Uterus (tissue), 4 donors: ENCODE data around the gene IDUA. TPM values are rescaled to one million over a fixed set of nuclear protein-coding genes. Genes with fewer than 3 reads are reported as not detected.

Source experiments
- DNase-seq, 2 donors: peaks; one replicate each; pipeline ENCODE4 v3.0.0-alpha.2; 2019 to 2020
- H3K27ac ChIP-seq, 2 donors: fragments of 200-600 bp; sonication (generic); 1 replicate in 1 of 2; 2 replicates in 1 of 2; pipeline ENCODE4 v1.5.1; 2016 to 2018
- H3K27me3 ChIP-seq, 2 donors: fragments of 200-600 bp; sonication (generic); one replicate each; pipeline ENCODE4 v1.5.1; 2018 to 2019; ENCODE audit warnings: control low read depth in 1 of 2
- H3K36me3 ChIP-seq, 2 donors: fragments of 200-600 bp; sonication (generic); one replicate each; pipeline ENCODE4 v1.5.1; 2019; ENCODE audit warnings: control low read depth in 1 of 2
- H3K4me1 ChIP-seq, 2 donors: fragments of 200-600 bp; sonication (generic); one replicate each; pipeline ENCODE4 v1.5.1; 2018 to 2019; ENCODE audit warnings: control low read depth in 1 of 2
- H3K4me3 ChIP-seq, 2 donors: fragments of 200-600 bp; sonication (generic); 1 replicate in 1 of 2; 2 replicates in 1 of 2; pipeline ENCODE4 v1.5.1; 2018 to 2019; ENCODE audit warnings: mild to moderate bottlenecking in 1 of 2
- H3K9me3 ChIP-seq, 2 donors: fragments of 200-600 bp; sonication (generic); one replicate each; pipeline ENCODE4 v1.5.1; 2019; ENCODE audit warnings: control low read depth in 1 of 2
- POLR2A ChIP-seq, 2 donors: fragments of 450-650 bp; IDR thresholded peaks; one replicate each; pipeline ENCODE4 v1.6.1; 2016; ENCODE audit warnings: antibody characterized with exemption in 2 of 2, mild to moderate bottlenecking in 1 of 2, moderate library complexity in 1 of 2
- intact Hi-C: fragments of 100-400 bp; cut with DNase I; formaldehyde crosslinking; loops from one replicate; pipeline ENCODE4 v1.15.1; 2023; ENCODE audit warnings: low total_unique reads
- total RNA-seq, 4 donors: library from RNA; depleted of rRNA in 3 of 4; stranded (reverse); fragments of >200 nt in 3 of 4; gene quantifications; one replicate each; pipeline versions ENCODE4 v1.1.0 to v1.2.4, GENCODE V29; 2014 to 2023
- TF ChIP-seq, protein P1 (sequence below), 4 experiments: fragments of 200-600 bp in 2 of 4; fragments of 450-650 bp in 2 of 4; sonication (generic) in 2 of 4; IDR thresholded peaks; one replicate each; pipeline ENCODE4 v1.5.1; 2016 to 2019; ENCODE audit warnings: antibody characterized with exemption in 4 of 4, mild to moderate bottlenecking in 2 of 4, moderate library complexity in 1 of 4
- donor health status: DM: yes; HTN: yes; CAD: no.

The IDUA gene
- total RNA-seq, 4 donors from 2014 or later = 2.8 to 45.8 (median 9.9) TPM

DNA sequence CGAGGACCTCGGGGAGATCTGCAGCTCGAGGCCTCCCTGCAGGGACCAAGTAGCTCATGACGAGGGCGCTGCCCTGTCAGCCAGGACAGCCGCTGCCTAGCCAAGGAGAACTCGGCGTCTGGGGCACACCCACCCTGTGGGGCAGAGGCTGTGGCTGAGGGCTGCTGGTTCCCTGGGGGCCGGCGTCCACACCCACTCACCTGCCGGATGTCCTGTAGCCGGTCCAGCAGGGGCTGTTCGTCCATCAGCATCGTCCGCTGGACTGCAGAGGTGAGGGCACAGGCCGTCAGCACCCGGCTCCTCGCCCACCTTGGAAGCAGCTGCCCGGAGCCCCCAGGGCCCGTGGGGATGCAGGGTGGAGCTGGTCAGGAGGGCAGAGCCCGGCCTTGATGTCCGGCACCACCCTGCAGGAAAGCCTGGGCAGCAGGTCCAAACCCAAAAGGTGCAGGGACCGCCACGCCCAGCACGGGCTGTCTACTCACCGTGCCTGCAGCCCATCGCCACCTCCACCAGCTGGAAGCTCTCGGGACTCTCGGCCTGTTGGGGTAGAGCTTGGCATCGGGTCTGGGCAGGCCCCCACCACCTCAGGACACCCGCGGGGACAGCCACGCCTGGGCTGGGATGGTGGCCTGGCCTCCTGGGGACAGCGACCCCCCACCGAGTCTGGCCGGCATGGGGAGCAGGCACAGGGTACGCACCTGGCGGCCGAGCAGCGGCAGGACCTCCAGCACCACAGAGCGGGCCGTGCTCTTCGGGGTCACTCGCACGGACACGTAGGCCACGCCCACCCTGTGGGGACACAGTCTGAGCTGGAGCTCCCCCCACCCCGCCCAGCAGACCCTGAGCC lies 20.4 kb upstream of the IDUA start:
- H3K4me3 ChIP-seq = no peak overlapping the region
- intact Hi-C loops = no loop called here
- no peaks in the 10 kb centered on the region for H3K9me3 ChIP-seq
- TF ChIP-seq, protein P1, sequence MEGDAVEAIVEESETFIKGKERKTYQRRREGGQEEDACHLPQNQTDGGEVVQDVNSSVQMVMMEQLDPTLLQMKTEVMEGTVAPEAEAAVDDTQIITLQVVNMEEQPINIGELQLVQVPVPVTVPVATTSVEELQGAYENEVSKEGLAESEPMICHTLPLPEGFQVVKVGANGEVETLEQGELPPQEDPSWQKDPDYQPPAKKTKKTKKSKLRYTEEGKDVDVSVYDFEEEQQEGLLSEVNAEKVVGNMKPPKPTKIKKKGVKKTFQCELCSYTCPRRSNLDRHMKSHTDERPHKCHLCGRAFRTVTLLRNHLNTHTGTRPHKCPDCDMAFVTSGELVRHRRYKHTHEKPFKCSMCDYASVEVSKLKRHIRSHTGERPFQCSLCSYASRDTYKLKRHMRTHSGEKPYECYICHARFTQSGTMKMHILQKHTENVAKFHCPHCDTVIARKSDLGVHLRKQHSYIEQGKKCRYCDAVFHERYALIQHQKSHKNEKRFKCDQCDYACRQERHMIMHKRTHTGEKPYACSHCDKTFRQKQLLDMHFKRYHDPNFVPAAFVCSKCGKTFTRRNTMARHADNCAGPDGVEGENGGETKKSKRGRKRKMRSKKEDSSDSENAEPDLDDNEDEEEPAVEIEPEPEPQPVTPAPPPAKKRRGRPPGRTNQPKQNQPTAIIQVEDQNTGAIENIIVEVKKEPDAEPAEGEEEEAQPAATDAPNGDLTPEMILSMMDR (IDR thresholded peaks at IDR 0.05) = no peak
- no peak for TF ChIP-seq POLR2A (IDR thresholded peaks at IDR 0.05)
- no peaks in the 10 kb centered on the region for H3K27me3 ChIP-seq
- DNase-seq = no peak
- H3K36me3 ChIP-seq = no peaks in the 10 kb centered on the region
- H3K4me1 ChIP-seq = peaks cover 0 to 3% of the 10 kb centered on the region in 2 donors
- no peak overlapping the region for H3K27ac ChIP-seq

DNA sequence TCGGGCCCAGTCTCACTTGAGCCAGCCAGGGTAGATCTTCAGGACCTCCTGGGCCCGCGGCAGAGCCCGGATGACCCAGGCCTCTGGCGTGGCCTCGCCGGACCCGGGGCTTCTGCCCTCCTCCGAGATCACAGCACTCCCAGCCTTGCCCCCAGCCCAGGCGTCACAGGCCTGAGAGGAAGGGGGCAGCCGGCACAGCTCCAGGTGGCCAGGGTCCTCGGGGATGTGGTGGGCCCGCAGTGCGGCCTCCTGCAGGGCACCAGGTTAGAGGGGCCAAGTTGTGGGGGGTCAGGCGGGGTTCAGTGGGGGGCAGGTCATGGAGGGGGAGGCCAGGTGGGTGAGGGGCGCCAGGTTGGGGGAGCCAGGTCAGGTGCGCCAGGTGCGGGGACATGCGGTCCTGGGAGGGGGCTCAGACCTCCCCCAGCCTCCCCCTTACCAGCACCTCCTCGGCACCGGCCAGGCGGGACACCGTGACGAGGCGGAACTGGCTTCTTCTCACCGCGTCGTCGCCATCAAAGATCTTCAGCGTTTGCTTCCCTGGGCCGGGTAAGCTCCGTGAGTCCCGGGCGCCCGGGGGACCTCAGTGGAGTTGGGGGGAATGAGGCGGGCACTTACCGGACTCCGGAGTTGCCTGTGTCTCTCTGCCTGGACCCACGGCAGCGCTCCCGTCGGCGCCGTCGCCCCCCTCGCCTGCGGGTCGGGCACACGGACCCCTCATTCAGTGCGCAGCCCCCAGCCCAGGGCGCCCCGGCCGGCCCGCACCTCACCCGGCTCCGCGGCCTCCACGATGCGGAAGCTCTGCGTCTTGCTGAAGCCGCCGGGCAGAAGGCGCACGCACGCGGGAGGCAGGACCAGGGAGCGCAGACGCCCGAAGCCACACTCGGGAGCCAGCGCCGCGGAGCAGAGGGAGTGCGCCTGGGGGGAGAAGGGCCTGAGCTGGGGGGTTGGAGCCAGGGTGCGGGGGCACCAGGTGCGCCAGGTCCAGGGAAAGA lies 19.4 kb upstream of the IDUA start:
- intact Hi-C loops = no loop called here
- Histone ChIP-seq H3K9me3 (no peaks in the 10 kb centered on the region), H3K4me3 (no peak overlapping the region), H3K27ac (no peak overlapping the region), H3K27me3 (no peaks in the 10 kb centered on the region), H3K36me3 (no peaks in the 10 kb centered on the region), H3K4me1 (peaks cover 0 to 12% of the 10 kb centered on the region in 2 donors)
- DNase-seq = no peak
- TF ChIP-seq POLR2A (IDR thresholded peaks at IDR 0.05) = no peak

DNA sequence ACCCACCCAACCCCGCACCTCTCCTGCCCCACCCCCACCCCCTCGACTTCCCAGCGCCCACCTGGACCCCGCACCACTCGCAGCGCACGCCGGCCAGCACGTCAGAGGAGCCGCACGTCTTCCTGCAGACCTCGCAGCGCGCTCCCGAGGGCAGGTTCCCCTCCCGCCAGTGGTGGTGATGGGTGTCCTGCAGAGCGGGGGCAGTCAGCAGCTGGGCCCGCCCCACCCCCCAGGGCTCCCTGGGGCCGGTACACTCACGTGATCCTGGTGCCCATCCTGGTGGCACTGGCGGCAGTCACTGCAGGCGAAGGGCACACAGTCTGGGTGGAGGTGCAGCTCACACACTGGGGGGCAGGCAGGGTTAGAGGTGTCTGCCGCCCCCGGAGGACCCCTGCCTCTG lies 18.6 kb upstream of the IDUA start:
- DNase-seq = no peak
- TF ChIP-seq, protein P1 (IDR thresholded peaks at IDR 0.05) = no peak
- TF ChIP-seq POLR2A (IDR thresholded peaks at IDR 0.05) = no peak
- Histone ChIP-seq H3K36me3 (no peaks in the 10 kb centered on the region), H3K9me3 (no peaks in the 10 kb centered on the region), H3K4me3 (no peak overlapping the region), H3K27me3 (no peaks in the 10 kb centered on the region), H3K27ac (no peak overlapping the region), H3K4me1 (peaks cover 0 to 15% of the 10 kb centered on the region in 2 donors)
- intact Hi-C loops = no loop called here

DNA sequence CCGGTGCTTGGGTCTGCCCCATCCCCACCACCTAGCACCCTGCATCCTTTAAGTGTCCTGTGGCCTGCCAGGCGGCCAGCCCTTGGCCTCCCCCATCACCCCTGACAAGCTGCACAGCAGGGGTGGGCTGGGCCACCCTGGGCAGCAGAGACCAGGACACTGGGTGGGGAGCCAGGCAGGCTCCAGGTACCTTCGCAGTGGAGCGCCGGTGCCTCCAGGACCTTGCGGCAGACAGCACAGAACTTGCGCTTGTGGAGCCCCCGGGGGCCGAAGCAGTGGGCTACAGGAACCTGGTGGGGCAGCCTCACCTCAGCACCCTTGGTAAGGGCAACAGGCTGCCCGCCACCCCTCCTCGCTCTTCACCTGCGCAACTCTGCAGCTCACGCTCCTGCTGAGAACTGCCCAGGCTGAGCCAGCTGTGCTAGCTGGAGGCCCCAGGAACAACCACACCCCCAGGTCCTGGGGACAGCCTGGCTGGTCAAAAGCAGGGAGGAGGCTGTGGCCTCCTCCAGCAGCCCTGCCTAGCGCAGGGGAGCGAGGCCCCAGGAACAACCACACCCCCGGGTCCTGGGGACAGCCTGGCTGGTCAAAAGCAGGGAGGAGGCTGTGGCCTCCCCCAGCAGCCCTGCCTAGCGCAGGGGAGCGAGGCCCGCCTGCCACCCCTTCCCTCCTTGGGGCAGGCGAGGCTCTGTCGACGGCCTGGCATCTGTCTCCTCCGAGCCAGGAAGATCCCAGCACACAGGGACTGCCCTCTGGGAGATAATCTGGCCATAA lies 18.0 kb upstream of the IDUA start:
- no peak for DNase-seq
- intact Hi-C loops = no loop called here
- H3K27me3 ChIP-seq = no peaks in the 10 kb centered on the region
- TF ChIP-seq POLR2A (IDR thresholded peaks at IDR 0.05) = no peak
- TF ChIP-seq, protein P1 (IDR thresholded peaks at IDR 0.05) = no peak
- H3K36me3 ChIP-seq = no peaks in the 10 kb centered on the region
- H3K27ac ChIP-seq = no peak overlapping the region
- peaks cover 0 to 17% of the 10 kb centered on the region in 2 donors for H3K4me1 ChIP-seq
- H3K4me3 ChIP-seq = no peak overlapping the region
- no peaks in the 10 kb centered on the region for H3K9me3 ChIP-seq

DNA sequence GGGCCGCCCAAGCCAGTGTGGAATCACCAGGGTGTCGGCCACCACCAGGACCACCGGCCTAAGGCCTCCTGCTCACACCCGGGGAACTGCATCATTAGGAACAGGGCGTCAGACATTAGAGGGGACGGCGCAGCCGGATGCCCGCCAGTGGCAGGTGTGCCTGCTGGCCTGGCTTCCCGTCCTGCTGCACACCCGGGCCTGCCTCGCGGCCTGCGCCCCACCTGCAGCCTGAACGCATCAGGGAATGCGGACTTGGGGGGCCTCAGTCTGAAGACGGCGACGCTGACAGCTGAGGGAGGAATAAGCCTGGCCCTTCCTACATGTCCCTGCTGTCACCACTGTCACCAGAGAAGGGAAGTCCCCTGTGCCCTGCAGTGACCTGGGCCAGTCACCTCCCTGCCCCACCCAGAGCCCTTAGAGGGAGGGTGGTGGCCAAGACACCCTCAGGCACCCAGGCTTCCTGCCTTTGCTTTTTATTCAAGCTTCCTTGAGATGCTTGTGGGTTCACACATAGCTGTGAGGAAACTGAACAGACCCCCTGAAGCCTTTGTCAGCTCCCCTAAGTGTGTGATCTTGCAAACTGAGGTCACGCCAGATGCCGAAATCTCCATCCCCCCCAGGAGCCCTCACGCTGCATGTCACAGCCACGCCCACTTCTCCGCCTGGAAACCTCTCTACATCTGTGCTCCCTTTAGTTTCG lies 16.6 kb upstream of the IDUA start:
- H3K36me3 ChIP-seq = no peaks in the 10 kb centered on the region
- H3K27me3 ChIP-seq = no peaks in the 10 kb centered on the region
- intact Hi-C loops = no loop called here
- peaks cover 0 to 21% of the 10 kb centered on the region in 2 donors for H3K4me1 ChIP-seq
- TF ChIP-seq, protein P1 (IDR thresholded peaks at IDR 0.05) = no peak
- no peak for TF ChIP-seq POLR2A (IDR thresholded peaks at IDR 0.05)
- no peaks in the 10 kb centered on the region for H3K9me3 ChIP-seq
- H3K27ac ChIP-seq = no peak overlapping the region
- no peak overlapping the region for H3K4me3 ChIP-seq
- no peak for DNase-seq
